IMR-90 (cell line): ENCODE measurements around the gene PTPRH.

ENCODE experiments used
- BHLHE40 ChIP-seq: fragments of 150-350 bp; IDR thresholded peaks from 2 replicates; pipeline ENCODE4 v1.6.1; 2016; ENCODE audit warnings: mild to moderate bottlenecking, low read depth, low read length
- CEBPB ChIP-seq: IDR thresholded peaks from 2 replicates; pipeline ENCODE4 v1.6.1; 2012; ENCODE audit warnings: low read depth, low read length, improper control_type of control experiment
- CHD1 ChIP-seq: IDR thresholded peaks from 2 replicates; pipeline ENCODE4 v1.6.1; 2012; ENCODE audit warnings: low read depth, low read length, improper control_type of control experiment
- CTCF ChIP-seq: conservative IDR thresholded peaks from 2 replicates; pipeline ENCODE4 v1.5.1; 2012; ENCODE audit warnings: mild to moderate bottlenecking, low read depth, low read length, improper control_type of control experiment
- ELK1 ChIP-seq: fragments of 150-350 bp; IDR thresholded peaks from 2 replicates; pipeline ENCODE4 v1.6.1; 2016; ENCODE audit warnings: low read depth, mild to moderate bottlenecking, low read length, moderate library complexity, borderline replicate concordance
- MXI1 ChIP-seq: IDR thresholded peaks from 2 replicates; pipeline ENCODE4 v1.6.1; 2012; ENCODE audit warnings: low read depth, mild to moderate bottlenecking, low read length, moderate library complexity, borderline replicate concordance
- NFE2L2 ChIP-seq: fragments of 150-350 bp; IDR thresholded peaks from 2 replicates; pipeline ENCODE4 v1.6.1; 2016; ENCODE audit warnings: low read depth, mild to moderate bottlenecking, low read length
- POLR2A ChIP-seq: IDR thresholded peaks from 2 replicates; pipeline ENCODE4 v1.6.1; 2012; ENCODE audit warnings: mild to moderate bottlenecking, low read depth, low read length
- RAD21 ChIP-seq: IDR thresholded peaks from 2 replicates; pipeline ENCODE4 v1.6.1; 2012; ENCODE audit warnings: low read length, improper control_type of control experiment
- RCOR1 ChIP-seq: IDR thresholded peaks from 2 replicates; pipeline ENCODE4 v1.6.1; 2012; ENCODE audit warnings: mild to moderate bottlenecking, low read length, improper control_type of control experiment; ENCODE audit not compliant: insufficient replicate concordance
- RFX5 ChIP-seq: IDR thresholded peaks from 2 replicates; pipeline ENCODE4 v1.8.0; 2012; ENCODE audit warnings: low read depth, mild to moderate bottlenecking, low read length, moderate library complexity
- SMC3 ChIP-seq: fragments of 150-350 bp; IDR thresholded peaks from 2 replicates; pipeline ENCODE4 v1.6.1; 2016; ENCODE audit warnings: low read depth, mild to moderate bottlenecking, antibody characterized with exemption, low read length, moderate library complexity
- TF ChIP-seq, protein P1 (sequence below): fragments of 150-350 bp; IDR thresholded peaks from 2 replicates; pipeline ENCODE4 v1.6.1; 2017; ENCODE audit warnings: mild to moderate bottlenecking, antibody characterized with exemption, low read length, low read depth

- TF ChIP-seq MXI1 (no peak), CEBPB (no peak), CTCF (peak; percentile 21; the same call in 1 of the 2 replicates), NFE2L2 (no peak), RFX5 (no peak), CHD1 (no peak), POLR2A (no peak), SMC3 (no peak), BHLHE40 (no peak), ELK1 (no peak), RCOR1 (no peak), RAD21 (peak; percentile 24; the same call in 1 of the 2 replicates)
- TF ChIP-seq, protein P1, sequence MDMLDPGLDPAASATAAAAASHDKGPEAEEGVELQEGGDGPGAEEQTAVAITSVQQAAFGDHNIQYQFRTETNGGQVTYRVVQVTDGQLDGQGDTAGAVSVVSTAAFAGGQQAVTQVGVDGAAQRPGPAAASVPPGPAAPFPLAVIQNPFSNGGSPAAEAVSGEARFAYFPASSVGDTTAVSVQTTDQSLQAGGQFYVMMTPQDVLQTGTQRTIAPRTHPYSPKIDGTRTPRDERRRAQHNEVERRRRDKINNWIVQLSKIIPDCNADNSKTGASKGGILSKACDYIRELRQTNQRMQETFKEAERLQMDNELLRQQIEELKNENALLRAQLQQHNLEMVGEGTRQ: no peak
Observed at GRCh38 chr19:55172741-55173140, 36.6 kb downstream of the PTPRH start.
